Glomerular visceral epithelial cell (primary cell): ENCODE measurements around the gene VASH1.

ENCODE experiments used
- DNase-seq: peaks from one replicate; pipeline ENCODE4 v3.0.0-alpha.2; 2016; ENCODE audit errors: extremely low spot score

VASH1 gene

DNA sequence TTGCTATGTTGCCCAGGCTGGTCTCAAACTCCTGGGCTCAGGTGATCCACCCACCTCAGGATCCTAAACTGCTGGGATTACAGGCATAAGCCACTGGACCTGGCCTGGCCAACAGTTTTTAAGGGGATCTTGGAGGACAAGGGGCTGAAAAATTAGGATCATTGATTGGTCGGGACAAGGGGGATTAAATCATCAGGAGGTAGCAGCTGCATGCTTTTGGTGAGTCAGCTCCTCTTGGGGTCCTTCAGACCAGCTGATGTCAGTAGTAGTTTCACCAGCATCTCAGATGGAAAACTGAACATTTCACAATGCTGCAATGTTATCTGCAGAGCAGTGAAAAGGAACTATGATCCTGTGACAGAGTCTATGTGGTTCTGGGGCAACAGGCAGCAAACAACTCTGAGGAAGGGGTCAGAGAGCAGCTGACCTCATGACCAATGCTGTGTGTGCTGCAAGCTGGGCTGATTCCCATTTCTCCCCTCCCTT is 71.3 kb downstream of the VASH1 start:
- no peak for DNase-seq
